HG03378 (cell line): Measurements from ENCODE around the gene EFCAB14.
A peak's percentile ranks its signal among the peaks of the same experiment; 100 is the strongest.
"Not testable (repeated sequence)": the region's sequence is repeated elsewhere in the genome, so short reads cannot be mapped to it uniquely, and the experiment has no call there.

Source experiments
- ATAC-seq: cut with Tn5 transposase; IDR thresholded peaks from one replicate; pipeline ENCODE4 v1.9.1; 2021; ENCODE audit warnings: mild to moderate bottlenecking, moderate library complexity; ENCODE audit not compliant: unreplicated experiment

Gene EFCAB14

DNA sequence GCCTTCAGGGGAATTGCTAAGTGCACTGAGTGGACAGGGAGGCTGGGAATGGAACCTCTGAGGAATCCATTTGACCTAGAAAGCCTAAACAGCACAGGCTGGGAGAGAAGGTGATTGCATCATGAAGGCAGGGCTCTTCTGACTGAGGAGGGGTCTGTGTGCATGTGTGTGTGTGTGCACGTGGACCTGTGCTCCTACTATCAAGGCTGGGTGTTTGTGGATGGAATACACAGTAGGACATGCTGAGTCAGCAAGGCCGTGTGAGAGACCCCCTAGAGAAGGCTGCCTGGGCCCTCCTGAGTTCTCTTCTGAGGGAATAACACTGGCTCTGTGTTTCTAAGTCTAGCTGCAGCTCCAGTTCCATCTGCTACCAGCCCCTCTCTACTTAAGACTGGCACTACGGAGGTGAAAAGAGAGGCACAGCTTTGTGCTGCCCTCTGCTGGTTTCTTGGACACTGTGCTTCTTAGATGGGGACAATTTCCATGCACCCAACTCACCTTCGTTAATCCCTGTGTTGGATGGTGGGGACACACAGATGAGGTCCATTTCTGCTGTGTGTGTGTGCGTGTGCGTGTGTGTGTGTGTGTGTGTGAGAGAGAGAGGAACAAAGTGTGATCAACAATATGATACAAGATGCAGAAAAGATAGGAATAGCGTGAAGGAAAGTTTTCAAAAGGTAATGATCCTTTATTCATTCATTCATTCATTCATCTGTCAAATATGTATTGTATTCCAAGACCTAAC, 6.2 kb upstream of the EFCAB14 start:
- peak; percentile 85 for ATAC-seq

DNA sequence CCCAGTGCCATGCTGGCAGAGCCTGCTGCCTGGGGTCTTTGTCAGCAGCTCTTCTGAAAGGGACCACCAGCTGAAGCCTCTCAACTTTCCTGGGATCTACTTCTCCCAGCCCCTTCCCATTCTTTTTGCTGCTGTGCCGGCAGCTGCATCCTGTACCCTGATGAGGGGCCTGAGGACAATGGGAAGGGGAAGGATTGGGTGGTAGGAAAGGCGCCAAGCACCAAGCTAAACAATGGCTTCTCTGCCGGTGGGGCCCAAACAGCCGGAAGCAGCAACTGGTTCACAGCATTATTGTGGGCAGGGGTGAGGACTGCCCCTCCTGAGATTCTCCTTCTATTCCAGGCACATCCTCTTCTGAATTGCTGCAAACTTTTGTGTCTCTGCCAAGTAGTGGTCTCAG, 5.0 kb upstream of the EFCAB14 start:
- no peak for ATAC-seq

DNA sequence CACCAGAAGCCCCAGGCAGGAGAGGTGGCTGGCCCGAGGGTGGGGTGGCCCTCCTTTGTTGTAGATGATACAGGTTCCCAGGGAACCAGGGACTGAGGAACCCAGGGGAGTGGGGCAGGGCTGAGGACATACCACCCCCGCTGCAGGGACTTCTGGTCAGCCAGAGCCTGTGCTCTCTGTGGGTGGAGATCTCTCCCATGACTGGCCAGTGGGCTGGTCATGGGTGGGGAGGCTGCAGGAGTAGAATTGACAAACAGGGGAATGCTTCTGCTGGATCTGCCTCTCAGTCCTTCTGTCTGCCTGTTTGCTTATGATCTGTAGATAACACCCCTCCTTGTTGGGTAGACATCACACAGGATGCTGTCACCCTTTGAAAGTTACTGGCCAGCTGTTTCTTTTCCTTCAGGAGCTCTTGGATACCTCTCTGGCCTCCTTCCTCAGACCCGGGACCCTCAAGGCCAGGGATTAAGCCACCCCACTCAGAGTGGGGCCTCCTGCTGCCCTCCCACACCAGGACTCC, 2.8 kb upstream of the EFCAB14 start:
- ATAC-seq = no peak

DNA sequence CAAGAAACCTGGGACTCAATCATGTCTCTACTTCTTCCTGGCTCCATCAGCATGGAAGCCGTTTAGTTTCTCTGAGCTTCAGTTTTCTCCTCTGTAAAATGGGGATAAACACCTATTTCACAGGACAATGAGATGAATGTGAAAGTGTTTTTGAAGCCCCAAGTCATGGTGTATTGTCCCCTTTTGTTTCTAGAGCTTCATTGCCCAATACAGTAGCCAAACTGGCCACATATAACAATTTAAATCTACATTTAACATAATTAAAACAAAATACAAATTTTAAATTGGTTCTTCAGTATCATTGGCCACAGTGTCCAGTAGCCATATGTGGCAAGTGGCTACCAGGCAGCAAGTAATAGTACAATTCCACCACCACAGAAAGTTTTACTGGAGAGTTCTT, 2.3 kb upstream of the EFCAB14 start:
- no peak for ATAC-seq

DNA sequence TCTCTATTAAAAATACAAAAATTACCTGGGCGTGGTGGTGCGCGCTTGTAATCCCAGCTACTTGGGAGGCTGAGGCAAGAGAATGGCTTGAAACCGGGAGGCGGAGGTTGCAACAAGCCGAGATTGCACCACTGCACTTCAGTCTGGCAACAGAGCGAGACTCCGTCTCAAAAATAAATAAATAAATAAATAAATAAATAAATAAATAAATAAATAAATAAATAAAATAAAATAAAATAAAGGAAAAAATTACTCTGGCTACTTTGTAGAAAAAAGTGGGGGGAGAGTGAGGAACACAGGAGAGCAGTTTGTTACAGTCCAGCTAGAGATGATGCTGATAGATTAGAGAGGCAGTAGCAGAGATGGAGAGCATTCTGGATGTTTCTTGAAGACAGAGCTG, 1.4 kb upstream of the EFCAB14 start:
- ATAC-seq = not testable (repeated sequence)

DNA sequence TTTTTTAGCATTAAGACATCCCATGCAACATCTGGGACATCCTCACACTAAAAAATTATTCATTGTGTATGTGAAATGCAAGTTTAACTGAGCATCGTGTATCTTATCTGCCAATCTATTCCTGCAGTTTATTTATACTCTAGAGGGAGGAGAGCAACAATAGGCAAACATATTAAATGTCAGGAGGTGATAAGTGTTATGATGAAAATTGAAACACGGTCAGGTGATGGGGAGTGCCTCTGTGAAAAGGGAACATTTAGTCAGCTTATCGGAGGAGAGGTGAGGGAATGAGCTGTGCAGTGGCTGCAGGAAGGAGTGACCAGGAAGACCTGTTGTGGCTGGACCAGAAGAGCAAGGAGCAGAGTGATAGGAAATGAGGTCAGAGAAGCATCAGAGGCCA, 775 bp upstream of the EFCAB14 start:
- no peak for ATAC-seq

DNA sequence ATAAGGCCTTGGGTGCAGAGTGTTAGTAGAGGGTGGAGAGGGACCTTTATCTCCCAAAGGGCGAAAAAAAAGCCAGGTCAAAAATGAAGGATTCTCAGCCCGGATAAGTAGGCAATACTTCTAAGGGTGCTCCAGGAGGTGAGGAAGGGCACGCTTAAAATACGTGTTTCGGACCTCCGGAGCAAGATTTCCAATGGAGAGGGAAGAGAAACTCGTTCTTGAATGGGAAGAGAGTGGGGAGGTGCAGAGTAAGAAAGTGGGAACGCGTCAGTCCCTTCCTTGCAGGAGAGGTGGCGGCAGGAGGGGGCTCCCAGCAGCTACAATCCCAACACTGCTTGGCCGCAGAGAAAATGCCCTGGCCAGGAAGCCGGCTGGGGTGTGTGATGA, 581 bp downstream of the EFCAB14 start:
- no peak for ATAC-seq

DNA sequence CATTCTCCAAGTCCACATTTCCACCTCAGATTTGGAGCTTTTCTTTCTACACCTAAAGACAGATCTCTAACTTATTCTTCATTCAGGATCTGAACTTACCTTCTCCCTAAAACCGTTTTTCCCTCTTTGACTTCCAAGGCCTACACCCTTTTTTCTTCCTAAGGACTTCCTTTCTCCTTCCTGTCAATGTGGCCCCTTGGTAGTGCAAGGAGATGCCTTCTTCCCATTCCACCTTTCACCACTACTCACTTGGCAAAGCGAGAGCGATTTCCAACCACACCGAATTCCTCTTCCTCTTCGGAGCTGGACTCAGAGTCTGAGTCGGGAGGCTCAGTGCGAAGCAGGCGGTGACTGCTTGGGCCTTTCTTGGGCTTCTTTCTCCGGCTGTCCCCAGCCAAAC, 1.3 kb downstream of the EFCAB14 start:
- no peak for ATAC-seq

DNA sequence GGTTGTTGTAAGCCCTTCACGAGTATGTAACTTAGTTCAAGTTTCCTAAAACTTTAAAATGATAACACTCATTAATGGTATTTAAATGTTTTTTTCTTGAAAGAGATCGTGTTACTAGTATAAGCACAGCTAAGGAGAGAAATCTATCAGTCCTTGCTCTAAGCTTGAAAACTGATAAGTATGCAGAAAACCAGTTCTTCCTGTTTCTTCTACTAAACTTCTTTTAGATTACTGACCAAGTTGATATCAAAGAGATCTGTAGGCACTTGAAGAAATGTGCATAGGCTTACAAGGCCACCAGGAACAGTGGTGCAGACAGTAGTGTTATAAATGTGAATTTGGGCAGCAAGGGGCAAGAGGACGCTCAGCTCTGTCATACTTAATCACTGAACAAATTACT, 3.9 kb downstream of the EFCAB14 start:
- ATAC-seq = no peak

DNA sequence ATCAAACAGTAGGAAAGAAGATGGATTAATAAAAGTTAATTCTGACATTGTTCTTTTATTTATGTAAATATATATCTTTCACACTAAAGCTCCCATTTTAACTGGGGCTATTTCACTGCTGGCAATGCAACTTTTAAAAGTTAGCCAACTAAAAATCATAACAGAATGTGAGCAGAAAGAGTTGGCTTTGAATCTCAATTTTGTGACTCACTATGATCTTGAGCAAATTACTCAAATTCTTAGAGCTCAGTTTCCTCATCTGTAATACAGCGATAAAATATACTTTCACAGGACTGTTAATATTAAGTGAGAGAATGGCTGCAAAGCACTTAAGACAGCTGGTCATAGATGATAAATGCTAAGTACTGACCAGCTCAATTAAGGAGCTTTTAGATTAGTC, 10.8 kb downstream of the EFCAB14 start:
- no peak for ATAC-seq

DNA sequence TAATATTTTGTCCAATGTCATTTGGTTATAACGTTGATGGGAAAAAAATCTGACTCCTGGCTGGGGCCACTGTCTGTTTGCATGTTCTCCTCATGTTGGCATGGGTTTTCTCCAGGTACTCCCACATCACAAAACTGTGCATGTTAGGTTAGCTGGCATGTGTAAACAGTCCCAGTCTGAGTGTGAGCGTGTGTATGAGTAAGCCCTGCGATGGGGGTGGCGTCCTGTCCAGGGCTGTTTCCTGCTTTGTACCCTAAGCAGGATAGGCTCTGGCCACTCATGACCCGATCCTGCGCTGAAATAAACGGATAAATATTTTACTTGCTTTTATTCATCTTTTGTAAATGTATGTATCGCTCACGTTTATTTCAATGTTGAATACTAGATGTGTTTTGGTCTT, 13.5 kb downstream of the EFCAB14 start:
- no peak for ATAC-seq

DNA sequence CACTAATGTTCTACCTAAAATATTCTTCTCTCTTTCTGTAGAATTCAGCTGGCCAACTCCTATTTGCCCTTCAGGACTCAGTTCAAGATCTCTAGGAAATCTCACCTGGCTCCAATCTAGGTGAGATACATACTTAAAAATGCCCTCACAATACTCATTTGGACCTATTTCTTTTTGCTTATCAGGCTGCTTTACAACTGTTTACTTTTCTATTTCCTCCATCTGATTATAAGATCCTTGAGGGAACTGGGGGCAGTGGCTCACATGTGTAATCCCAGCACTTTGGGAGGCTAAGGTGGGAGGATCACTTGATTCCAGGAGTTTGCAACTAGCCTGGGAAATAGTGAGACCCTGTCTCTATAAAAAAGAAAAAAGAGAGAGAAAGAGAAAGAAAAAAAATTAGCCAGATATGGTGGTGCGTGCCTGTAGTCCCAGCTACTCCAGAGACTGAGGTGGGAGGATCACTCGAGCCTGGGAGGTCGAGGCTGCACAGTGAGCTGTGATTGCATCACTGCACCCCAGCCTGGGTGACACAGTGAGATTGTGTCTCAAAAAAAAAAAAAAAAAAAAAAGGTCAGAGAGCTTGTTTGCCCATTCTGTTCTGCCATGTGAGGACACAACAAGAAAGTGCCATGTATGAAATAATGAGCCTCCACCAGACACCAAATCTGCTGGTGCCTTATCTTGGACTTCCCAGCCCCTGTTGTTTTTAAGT, 14.8 kb downstream of the EFCAB14 start:
- ATAC-seq = no peak

DNA sequence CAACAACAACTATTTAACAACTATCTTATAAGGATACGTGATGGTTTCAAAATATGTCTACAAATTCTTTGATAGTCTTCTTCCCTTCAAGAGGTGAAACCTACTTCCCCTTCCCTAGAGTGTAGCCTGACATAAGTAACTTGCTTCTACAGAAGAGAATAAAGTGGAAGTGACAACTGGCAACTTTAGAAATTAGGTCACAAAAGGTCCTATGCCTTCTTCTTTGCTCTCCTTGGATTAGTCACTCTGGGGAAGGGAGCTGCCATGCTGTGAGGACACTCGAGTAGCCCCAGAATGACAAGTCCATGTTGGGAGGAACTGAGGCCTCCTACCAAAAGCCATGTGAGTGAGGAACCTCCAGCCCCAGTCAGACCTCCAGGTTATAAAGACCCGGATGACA, 19.2 kb downstream of the EFCAB14 start:
- ATAC-seq = no peak

DNA sequence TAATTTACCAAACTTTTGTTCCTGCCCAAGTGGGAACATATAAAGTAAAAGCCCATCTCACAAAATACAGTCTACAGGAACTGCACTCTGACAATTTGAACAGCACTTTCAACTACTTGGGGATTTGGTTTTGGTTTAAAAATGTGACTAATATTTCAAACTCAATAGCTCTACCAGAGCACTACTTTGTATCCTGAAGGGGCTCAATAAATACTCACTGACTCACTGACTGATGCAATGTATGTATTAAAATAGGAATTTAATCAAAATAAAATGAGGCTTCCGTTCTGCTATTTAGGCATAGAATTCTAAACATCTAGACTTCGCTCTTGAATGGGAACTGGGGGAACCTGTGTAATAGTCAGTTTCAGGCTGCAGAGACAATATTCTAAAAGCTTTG, 21.9 kb downstream of the EFCAB14 start:
- no peak for ATAC-seq

DNA sequence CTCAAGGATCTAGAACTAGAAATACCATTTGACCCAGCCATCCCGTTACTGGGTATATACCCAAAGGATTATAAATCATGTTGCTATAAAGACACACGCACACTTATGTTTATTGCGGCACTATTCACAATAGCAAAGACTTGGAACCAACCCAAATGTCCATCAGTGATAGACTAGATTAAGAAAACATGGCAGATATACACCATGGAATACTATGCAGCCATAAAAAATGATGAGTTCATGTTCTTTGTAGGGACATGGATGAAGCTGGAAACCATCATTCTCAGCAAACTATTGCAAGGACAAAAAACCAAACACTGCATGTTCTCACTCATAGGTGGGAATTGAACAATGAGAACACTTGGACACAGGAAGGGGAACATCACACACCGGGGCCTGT, 24.2 kb downstream of the EFCAB14 start:
- ATAC-seq = not testable (repeated sequence)

DNA sequence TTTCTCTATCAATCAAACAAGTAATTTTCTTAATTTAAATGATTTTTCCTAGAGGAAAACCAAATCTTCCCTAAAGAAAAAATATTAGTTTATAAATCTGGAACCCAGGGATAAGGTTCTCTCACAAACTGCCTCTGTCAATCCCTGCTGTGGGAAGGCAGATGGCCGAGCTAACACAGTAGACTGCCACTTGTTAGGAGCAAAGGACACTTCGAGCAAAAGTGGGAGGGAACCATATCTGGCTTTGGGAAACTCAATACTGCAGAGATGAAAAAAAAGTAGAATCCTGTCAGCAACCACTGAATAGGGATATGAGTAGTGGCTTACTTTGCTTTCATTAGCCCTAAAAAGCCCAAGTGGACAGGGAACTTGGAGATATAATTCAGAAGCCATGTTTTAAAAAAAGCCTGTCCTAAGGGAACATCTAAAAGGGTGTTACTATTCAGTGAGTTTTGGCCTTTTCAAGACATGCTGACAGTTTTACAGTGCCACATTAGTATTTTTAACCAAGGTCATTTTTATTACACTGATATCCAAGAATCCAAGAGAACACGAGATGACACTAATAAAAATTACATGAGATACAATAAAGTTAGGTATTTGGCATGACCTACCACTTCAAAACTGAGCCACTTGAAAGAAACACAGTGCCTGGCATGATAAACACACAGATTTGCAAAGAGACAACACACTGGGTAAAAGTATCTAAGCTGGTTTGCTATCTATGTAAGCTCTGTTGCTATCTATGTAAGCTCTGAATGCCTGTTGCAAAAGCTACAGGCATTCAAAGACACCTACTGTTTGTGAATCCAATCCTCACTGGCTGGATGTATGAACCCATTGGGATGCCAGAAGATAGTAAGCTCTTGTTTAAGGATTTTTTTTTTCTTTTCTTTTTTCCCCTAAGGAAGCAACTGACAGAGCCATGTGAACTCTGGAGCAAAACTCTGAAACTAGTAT, 25.8 kb downstream of the EFCAB14 start:
- no peak for ATAC-seq

DNA sequence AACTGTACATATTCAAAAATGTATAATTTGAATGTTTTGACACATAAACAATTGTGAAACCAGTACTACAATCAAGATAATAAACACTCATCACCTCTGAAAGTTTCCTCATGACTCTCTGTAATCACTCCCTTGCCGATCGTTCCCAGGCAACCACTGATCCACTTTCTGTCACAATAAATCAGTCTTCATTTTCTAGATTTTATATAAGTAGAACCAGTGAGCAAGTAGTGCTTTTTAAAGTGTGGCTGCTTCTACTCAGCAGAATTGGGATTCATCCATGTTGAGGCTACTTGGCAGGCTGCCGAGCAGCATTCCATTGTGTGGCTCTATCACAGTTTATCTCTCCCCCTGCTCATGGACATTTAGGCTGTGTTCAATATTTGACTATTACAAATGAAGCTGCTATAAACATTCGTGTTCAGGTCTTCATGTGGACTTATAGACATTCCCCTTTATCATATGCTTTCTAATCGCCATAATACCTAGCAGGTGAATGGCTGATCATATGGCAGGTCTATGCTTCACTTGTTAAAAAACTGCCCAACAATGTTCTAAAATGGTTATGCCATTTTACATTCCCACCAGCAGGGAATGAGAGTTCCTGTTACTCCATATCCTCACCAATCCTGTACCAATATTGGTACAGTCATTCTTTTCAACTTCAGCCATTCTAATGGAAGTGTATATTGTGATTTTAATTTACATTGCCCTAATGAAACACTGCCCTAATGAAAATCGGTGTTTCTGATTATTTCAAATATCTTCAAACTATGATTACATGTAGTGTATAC, 26.7 kb downstream of the EFCAB14 start:
- no peak for ATAC-seq

DNA sequence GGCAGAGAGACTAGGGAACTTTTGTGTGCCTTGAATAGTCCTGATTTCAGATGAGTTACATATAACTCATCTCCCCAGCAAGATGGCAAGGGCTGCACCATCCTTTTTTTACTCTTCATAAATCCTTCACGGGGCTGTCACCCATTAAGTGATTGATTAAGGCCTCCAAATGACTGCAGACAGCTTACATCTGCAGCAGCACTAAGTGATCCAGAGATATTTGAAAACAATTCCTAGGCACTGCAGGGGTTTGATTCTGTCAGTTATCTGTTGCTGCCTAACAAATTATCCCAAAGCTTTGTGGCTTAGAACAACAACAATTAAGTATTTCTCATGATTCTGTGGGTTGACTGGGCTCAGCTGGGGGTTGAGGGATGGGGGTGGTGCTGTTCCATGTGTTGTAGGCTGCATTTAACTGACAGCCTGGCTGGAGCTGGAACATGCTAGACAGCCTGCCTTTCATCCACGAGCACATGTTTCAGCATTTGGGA, 27.9 kb downstream of the EFCAB14 start:
- no peak for ATAC-seq

DNA sequence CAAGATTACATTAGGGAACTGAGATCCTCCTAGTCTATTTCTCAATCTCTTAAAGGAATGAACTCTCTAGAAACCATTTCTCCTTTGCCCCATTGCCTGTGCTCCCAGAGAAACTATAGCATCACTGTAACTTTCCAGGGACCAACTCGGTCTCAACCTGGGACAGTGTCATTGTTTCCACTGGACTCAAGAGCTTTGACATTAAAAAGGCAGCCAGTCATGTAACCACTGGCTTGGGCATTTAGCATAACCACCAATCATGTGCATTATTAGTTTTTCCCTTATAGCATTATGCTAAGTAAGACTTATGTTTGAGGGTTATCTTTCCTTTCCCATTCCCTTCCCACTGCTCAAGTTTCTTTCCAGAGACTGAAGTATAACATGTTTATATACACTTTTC, 29.0 kb downstream of the EFCAB14 start:
- no peak for ATAC-seq

DNA sequence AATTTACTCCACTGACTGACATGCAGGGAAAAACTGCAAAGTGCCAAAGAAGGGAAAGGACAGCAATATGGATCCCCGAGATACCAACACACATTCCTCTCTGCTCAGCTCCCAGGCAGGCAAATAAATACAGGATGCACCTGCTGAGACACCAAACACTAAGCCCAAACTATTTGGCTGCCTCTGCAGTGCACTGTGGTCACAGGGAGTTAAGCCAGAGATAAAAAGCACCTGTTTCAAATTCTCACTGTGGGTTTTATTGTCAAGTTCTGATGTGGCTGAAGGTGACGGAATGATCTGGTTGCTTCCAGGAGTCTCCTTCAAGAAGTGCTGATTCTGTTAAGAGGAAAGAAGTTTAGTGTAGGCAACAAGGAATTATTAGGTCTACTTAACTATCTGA, 29.6 kb downstream of the EFCAB14 start:
- ATAC-seq = no peak
